GM12864 (cell line): ENCODE data around the gene CRK.
"Not testable (repeated sequence)": the region's sequence is repeated elsewhere in the genome, so short reads cannot be mapped to it uniquely, and the experiment has no call there.

Experiments
- DNase-seq: peaks from one replicate; pipeline ENCODE4 v3.0.0-alpha.2; 2011; ENCODE audit warnings: low read depth
- H3K4me3 ChIP-seq: 2 replicates; pipeline ENCODE4 v1.5.1; 2011; ENCODE audit warnings: mild to moderate bottlenecking, low read depth, low read length, control low read depth
- TF ChIP-seq, protein P1 (sequence below): IDR thresholded peaks from 2 replicates; pipeline ENCODE4 v1.5.1; 2011; ENCODE audit warnings: low read depth, mild to moderate bottlenecking, moderate library complexity, low read length, control low read depth, inconsistent platforms; ENCODE audit errors: missing control alignments

Gene CRK

DNA sequence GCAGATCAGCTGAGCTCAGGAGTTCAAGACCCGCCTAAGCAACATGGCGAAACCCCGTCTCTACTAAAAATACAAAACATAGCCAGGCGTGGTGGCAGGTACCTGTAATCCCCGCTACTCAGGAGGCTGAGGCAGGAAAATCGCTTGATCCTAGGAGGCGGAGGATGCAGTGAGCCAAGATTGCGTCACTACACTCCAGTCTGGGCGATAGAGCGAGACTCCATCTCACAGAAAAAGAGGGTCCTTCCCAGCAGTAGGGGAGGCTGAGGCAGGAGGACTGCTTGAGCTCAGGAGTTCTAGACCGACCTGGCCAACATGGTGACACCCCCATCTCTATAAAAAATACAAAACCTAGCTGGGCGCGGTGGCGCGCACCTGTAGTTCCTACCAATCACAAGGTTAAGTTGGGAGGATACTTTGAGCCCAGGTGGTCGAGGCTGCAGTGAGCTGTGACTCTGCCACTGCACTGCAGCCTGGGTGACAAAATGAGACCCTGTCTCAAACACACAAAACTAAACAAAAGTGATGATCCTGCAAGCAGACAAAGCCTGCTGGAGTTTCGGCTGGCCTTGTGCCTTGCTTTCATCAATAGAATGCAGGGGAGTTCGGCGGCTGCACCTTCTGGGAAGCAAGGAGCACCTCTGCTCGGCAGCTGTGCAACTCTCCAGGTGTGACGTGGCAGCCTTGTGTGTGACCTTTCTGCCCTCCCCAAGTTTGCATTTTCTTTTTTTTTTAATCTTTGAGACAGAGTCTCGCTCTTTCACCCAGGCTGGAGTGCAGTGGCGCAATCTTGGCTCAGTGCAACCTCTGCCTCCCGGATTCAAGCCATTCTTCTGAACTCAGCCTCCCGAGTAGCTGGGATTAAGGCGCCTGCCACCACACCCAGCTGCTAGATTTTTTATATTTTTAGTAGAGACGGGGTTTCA lies 43.6 kb downstream of the CRK start:
- no peak for DNase-seq
- no peak overlapping the region for H3K4me3 ChIP-seq
- TF ChIP-seq, protein P1, sequence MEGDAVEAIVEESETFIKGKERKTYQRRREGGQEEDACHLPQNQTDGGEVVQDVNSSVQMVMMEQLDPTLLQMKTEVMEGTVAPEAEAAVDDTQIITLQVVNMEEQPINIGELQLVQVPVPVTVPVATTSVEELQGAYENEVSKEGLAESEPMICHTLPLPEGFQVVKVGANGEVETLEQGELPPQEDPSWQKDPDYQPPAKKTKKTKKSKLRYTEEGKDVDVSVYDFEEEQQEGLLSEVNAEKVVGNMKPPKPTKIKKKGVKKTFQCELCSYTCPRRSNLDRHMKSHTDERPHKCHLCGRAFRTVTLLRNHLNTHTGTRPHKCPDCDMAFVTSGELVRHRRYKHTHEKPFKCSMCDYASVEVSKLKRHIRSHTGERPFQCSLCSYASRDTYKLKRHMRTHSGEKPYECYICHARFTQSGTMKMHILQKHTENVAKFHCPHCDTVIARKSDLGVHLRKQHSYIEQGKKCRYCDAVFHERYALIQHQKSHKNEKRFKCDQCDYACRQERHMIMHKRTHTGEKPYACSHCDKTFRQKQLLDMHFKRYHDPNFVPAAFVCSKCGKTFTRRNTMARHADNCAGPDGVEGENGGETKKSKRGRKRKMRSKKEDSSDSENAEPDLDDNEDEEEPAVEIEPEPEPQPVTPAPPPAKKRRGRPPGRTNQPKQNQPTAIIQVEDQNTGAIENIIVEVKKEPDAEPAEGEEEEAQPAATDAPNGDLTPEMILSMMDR: no peak

DNA sequence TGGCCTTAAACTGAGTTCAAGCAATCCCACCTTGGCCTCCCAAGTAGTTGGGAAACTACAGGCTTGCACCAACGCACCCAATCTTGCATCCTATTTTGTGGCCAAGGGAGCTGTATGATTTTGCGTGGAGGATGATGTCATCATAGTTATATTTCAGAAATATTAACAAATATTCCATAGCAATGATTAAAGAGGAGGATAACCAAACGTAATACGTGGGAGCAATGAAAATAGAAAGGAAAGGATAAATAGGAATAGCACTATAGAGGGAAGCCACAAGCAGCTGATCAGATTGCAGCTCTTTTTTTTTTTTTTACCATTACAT lies 53.8 kb downstream of the CRK start:
- DNase-seq: no peak
- TF ChIP-seq, protein P1: no peak

DNA sequence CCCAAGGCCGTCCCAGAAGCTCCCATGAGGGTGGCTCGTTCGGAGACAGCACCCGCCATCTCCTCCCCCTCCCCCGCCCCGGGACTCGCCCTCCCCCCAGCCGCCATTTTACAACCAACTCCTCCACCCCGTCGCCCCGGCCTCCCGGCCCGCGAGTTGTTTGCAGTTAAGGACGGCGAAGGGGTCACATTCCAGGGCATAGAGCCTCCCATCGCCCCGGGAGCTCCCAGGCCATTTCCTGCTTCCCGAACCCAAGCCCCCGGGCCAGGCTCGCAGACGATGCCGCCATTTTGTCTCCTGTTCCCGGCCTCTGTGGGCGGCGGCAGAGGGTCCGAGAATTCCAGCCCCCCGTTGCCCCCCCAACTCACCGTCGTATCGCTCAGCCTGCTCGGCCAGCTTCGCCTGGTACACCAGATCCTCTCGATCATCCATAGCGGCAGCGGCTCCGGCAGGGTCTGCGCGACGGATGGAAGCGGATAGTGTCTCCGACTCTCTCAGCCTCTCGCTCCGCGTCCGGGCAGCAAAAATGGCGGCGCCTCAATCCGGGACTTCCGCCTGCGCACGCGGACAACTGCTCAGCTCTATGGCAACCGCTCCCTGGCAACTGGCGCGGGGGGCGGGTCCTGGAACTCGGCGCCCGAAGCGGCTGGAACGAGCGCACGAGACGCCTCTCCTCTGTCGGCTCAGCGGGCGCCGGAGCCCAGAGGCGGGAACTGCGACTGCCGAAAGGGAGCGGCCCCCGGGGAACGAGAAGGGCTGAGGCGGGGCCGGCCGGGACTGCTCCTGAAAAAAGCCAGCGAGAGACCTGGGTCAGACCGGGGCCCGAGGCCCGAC lies 56.1 kb downstream of the CRK start, which contains the start of gene YWHAE:
TSS of gene YWHAE (minus strand) at position 544 of the 834 bp plus-strand sequence. CDS start at position 432, 112 bp downstream.
- H3K4me3 ChIP-seq: peak within 1 kb of the TSS; percentile 79
- TF ChIP-seq, protein P1: no peak
- peak; percentile 74 for DNase-seq

More for the DNA sequence above, 53.8 kb downstream of the CRK start:
- no peak overlapping the region for H3K4me3 ChIP-seq

DNA sequence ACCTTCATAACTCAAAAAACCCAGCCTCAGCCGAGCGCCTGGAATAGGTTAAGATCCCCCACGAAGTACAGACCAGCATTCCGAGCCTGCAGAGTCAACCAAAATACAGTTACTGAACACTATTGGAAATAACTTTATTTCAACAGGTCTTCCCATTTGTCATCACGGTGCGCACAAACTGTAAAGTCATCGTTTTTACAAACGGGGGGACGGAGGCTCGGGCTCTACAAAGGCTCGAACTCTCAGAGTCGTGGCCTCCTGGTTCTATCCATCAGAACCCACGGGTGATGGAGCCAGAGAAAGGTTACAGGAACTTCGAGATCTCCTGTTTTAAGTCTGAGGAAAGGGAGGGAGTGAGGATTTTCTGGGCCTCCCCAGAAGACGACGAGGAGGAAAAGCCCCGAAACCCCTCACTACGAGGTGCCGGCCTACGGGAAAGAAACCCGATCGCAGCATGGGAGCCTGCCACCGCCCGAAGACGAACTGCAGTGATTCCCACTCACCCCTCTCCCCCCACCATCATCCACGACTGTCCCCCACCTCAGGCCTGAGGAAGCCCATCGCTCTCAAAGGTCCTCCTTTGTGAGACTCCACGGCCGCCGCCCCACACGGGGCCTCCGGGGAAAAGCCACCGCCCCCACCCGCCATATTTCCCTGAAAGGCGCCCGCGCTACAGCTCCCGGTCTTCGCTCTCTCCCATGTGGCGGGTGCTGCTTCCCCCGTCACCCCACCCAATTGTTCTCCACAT lies 56.9 kb downstream of the CRK start:
- DNase-seq: no peak
- TF ChIP-seq, protein P1: no peak
- H3K4me3 ChIP-seq: peak overlapping the region; percentile 79

DNA sequence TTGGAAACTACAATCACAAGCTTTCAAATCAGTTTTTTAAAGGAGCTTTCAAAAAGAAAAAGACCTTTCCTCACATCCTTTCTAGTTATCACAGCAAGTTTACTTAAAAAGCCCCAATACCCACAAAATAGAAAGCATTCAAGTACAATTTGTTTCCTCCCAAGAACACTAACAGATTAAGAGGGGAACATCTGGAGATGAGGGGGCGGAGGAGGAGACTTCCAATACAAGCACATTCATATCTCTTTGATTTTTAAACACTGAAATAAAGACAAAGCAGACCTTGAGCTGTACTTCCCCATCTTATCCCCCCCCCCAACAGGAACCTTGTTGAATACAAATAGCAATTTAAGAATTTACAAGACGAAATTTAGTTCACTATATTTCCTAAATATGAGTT lies 58.0 kb downstream of the CRK start:
- DNase-seq: no peak
- peak overlapping the region; percentile 79 for H3K4me3 ChIP-seq
- TF ChIP-seq, protein P1: no peak

DNA sequence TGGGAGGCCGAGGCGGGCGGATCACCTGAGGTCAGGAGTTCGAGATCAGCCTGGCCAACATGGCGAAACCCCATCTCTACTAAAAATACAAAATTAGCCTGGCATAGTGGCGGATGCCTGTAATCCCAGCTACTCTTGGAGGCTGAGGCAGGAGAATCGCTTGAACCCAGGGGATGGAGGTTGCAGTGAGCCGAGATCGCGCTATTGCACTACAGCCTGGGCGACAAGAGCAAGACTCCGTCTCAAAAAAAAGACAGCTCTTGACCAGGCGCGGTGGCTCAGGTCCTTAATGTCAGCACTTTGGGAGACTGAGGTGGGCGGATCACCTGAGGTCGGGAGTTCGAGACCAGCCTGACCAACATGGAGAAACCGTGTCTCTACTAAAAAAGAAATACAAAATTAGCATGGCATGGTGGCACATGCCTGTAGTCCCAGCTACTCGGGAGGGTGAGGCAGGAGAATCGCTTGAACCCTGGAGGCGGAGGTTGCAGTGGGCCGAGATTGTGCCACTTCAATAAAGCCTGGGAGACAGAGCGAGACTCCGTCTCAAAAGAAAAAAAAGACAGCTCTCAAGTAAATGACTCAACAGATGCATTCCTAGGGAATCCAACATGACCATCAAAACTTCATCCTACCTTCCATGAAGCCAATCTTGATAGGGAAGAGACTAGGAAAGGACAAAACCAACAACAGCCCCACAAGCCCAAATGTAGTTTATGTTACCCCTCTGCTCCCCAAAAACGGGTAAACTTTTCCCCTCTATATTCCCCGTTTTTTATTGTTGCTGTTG lies 60.0 kb downstream of the CRK start:
- H3K4me3 ChIP-seq, DNase-seq: not testable (repeated sequence)
